ENCODE results near the gene FGF4. TPM values are rescaled to one million over a fixed set of nuclear protein-coding genes. Genes with fewer than 3 reads are reported as not detected.

FGF4 gene
- total RNA-seq, 1 experiment from 2014 or later, result not detected

DNA sequence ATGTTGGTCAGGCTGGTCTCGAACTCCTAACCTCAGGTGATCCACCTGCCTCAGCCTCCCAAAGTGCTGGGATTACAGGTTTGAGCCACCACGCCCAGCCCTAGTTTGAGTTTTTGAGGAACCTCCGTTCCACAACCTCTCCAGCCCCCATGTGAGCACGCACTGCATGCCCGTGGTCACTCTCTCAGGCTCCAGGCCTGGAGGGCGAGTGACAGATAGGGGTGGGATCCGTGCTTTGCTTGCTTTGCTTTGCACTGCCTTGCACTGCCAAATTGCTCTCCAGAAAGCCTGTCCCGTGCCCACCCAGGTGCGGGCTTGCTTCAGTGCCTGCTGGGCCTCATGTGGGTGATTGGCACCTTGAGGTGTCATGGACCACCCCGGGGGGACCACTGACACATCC lies 29.9 kb downstream of the FGF4 start:
- CTCF ChIA-PET, result no interaction called here
- POLR2A ChIA-PET (ENCODE audit: low non-redundant PET), result no interaction called here
- no TSS peak for BruUV-seq (replicated peaks)
- no peaks in the 10 kb centered on the region for H3K36me3 ChIP-seq (ENCODE audit: insufficient read depth, low read length, poor library complexity, severe bottlenecking)
- no peak for TF ChIP-seq EZH2 (IDR thresholded peaks at IDR 0.05; ENCODE audit: borderline replicate concordance, low read depth, low read length, poor library complexity, severe bottlenecking)
- TF ChIP-seq, protein P1, sequence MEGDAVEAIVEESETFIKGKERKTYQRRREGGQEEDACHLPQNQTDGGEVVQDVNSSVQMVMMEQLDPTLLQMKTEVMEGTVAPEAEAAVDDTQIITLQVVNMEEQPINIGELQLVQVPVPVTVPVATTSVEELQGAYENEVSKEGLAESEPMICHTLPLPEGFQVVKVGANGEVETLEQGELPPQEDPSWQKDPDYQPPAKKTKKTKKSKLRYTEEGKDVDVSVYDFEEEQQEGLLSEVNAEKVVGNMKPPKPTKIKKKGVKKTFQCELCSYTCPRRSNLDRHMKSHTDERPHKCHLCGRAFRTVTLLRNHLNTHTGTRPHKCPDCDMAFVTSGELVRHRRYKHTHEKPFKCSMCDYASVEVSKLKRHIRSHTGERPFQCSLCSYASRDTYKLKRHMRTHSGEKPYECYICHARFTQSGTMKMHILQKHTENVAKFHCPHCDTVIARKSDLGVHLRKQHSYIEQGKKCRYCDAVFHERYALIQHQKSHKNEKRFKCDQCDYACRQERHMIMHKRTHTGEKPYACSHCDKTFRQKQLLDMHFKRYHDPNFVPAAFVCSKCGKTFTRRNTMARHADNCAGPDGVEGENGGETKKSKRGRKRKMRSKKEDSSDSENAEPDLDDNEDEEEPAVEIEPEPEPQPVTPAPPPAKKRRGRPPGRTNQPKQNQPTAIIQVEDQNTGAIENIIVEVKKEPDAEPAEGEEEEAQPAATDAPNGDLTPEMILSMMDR (conservative IDR thresholded peaks at IDR 0.05; ENCODE audit: low read depth, low read length), result no peak
- no peaks in the 10 kb centered on the region for H3K27me3 ChIP-seq (replicated peaks; ENCODE audit: insufficient read depth, low read depth, low read length, poor library complexity)
- H3K4me3 ChIP-seq (ENCODE audit: low read depth, low read length, poor library complexity, severe bottlenecking), result no peak overlapping the region
- H3K4me1 ChIP-seq (ENCODE audit: insufficient read depth, low read length, poor library complexity, severe bottlenecking), result no peaks in the 10 kb centered on the region
- intact Hi-C loops (cut with micrococcal nuclease; ENCODE audit: unreplicated experiment), result no loop called here
- H3K27ac ChIP-seq (ENCODE audit: low read depth, low read length, poor library complexity, severe bottlenecking), result no peak overlapping the region
- DNase-seq (ENCODE audit: low spot score), result no peak
- no peaks in the 10 kb centered on the region for H3K9me3 ChIP-seq (ENCODE audit: low read depth, low read length, poor library complexity, severe bottlenecking)

DNA sequence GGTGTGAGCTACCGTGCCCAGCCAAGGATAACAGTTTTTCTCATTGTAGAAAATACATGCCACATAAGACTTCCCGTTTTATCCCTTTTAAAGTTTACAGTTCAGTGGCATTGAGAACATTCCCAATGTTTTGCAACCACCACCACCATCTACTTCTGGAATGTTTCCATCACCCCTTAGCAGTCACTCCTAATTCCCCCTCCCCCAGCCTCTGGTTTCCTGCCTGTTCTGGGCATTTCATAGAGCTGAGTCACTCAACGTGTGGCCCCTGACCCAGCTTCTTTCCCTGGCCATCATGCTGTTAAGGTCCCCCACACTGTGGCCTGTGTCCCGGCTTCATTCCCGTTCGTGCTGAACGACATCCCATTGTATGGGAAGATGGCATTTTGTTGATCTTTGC lies 30.7 kb downstream of the FGF4 start:
- Histone ChIP-seq H3K4me3 (ENCODE audit: low read depth, low read length, poor library complexity, severe bottlenecking) (no peak overlapping the region), H3K27ac (ENCODE audit: low read depth, low read length, poor library complexity, severe bottlenecking) (no peak overlapping the region), H3K27me3 (replicated peaks; ENCODE audit: insufficient read depth, low read depth, low read length, poor library complexity) (no peaks in the 10 kb centered on the region), H3K4me1 (ENCODE audit: insufficient read depth, low read length, poor library complexity, severe bottlenecking) (no peaks in the 10 kb centered on the region), H3K36me3 (ENCODE audit: insufficient read depth, low read length, poor library complexity, severe bottlenecking) (no peaks in the 10 kb centered on the region), H3K9me3 (ENCODE audit: low read depth, low read length, poor library complexity, severe bottlenecking) (no peaks in the 10 kb centered on the region)
- BruUV-seq (replicated peaks), result no TSS peak
- CTCF ChIA-PET, result no interaction called here
- intact Hi-C loops (cut with micrococcal nuclease; ENCODE audit: unreplicated experiment), result no loop called here
- no peak for TF ChIP-seq EZH2 (IDR thresholded peaks at IDR 0.05; ENCODE audit: borderline replicate concordance, low read depth, low read length, poor library complexity, severe bottlenecking)
- TF ChIP-seq, protein P1 (conservative IDR thresholded peaks at IDR 0.05; ENCODE audit: low read depth, low read length), result no peak
- POLR2A ChIA-PET (ENCODE audit: low non-redundant PET), result no interaction called here
- no peak for DNase-seq (ENCODE audit: low spot score)

DNA sequence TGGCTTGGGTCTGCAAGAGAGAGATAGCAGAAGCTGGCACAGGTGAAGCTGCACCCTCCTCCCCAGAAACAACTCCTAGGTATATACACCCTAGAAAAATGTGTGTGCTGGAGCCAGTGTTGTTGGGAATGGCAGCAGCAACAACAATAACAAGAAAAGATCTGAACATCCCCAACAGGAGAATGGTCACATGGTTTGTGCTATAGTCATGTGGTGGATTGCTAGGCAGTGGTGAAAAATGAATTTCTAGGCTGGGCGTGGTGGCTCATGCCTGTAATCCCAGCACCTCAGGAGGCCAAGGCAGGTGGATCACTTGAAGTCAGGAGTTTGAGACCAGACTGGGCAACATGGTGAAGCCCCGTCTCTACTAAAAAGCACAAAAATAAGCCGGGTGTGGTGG lies 40.3 kb downstream of the FGF4 start:
- Histone ChIP-seq H3K36me3 (ENCODE audit: insufficient read depth, low read length, poor library complexity, severe bottlenecking) (no peaks in the 10 kb centered on the region), H3K9me3 (ENCODE audit: low read depth, low read length, poor library complexity, severe bottlenecking) (peaks cover 5% of the 10 kb centered on the region), H3K27ac (ENCODE audit: low read depth, low read length, poor library complexity, severe bottlenecking) (no peak overlapping the region), H3K4me1 (ENCODE audit: insufficient read depth, low read length, poor library complexity, severe bottlenecking) (no peaks in the 10 kb centered on the region), H3K27me3 (replicated peaks; ENCODE audit: insufficient read depth, low read depth, low read length, poor library complexity) (no peaks in the 10 kb centered on the region), H3K4me3 (ENCODE audit: low read depth, low read length, poor library complexity, severe bottlenecking) (no peak overlapping the region)
- ChIA-PET POLR2A (ENCODE audit: low non-redundant PET) (no interaction called here), CTCF (no interaction called here)
- TF ChIP-seq, protein P1 (conservative IDR thresholded peaks at IDR 0.05; ENCODE audit: low read depth, low read length), result no peak
- no peak for TF ChIP-seq EZH2 (IDR thresholded peaks at IDR 0.05; ENCODE audit: borderline replicate concordance, low read depth, low read length, poor library complexity, severe bottlenecking)
- DNase-seq (ENCODE audit: low spot score), result no peak
- intact Hi-C loops (cut with micrococcal nuclease; ENCODE audit: unreplicated experiment), result no loop called here
- no TSS peak for BruUV-seq (replicated peaks)
